ENCODE results near the gene CLBA1.

DNA sequence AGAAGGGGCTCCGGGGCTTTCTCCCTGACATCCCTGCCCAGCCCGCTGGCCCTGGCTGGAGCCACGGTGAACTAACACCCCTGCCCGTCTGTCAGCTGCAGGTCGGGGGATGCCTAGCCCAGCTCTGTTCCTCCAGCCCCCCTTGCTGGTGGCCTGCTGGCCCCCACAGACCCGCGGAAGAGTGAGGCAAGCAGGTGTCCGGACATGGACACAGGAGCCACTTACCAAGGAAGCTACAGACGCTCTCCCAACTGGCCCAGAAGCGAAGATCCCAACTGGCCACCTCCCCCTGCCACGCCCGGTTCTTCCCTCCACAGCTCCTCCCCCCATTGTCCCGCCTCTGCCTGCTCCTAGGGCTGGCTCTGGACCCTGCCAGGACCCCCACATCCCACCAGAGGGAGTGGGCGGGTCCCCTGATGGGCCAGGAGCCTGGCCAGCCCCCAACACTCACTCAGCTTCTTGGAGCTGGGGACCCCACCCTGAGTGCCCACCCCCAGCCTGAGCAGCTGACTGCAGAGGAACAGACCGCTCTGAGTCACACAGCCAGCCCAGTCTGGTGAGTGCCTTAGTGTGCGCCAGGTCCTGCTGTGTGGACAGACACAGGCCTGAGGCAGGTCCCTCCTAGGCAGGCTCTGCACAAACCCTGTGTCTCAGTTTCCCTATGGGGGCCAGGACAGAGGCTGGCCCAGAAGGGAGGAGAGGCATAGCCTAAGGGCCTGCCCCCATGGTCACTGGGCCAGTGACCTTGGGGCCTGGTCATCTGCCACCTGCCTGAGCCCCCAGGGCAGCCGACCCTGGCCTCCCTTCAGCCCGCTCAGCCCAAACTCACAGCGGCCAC, 15.1 kb upstream of the CLBA1 start:
- TF ChIP-seq, protein P1, sequence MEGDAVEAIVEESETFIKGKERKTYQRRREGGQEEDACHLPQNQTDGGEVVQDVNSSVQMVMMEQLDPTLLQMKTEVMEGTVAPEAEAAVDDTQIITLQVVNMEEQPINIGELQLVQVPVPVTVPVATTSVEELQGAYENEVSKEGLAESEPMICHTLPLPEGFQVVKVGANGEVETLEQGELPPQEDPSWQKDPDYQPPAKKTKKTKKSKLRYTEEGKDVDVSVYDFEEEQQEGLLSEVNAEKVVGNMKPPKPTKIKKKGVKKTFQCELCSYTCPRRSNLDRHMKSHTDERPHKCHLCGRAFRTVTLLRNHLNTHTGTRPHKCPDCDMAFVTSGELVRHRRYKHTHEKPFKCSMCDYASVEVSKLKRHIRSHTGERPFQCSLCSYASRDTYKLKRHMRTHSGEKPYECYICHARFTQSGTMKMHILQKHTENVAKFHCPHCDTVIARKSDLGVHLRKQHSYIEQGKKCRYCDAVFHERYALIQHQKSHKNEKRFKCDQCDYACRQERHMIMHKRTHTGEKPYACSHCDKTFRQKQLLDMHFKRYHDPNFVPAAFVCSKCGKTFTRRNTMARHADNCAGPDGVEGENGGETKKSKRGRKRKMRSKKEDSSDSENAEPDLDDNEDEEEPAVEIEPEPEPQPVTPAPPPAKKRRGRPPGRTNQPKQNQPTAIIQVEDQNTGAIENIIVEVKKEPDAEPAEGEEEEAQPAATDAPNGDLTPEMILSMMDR (IDR thresholded peaks at IDR 0.05): no peak
- TF ChIP-seq POLR2A (IDR thresholded peaks at IDR 0.05) (peak in 1 of 2 donors; percentile 68), POLR2AphosphoS5 (IDR thresholded peaks at IDR 0.05; ENCODE audit: insufficient read depth in 1 of 2, low read depth in 1 of 2) (peak; percentile 92 to 98)

Data from vagina (tissue), 2 donors.